HG03064 (cell line): ENCODE measurements around the gene CFAP92.
"Not testable (repeated sequence)": the region's sequence is repeated elsewhere in the genome, so short reads cannot be mapped to it uniquely, and the experiment has no call there.

ENCODE experiments used
- ATAC-seq: cut with Tn5 transposase; IDR thresholded peaks from one replicate; pipeline ENCODE4 v1.9.1; 2021; ENCODE audit warnings: low read depth; ENCODE audit not compliant: unreplicated experiment

Gene CFAP92

GRCh38 chr3:128945041-128945877 is 48.6 kb downstream of the CFAP92 start:
- ATAC-seq = no peak

DNA sequence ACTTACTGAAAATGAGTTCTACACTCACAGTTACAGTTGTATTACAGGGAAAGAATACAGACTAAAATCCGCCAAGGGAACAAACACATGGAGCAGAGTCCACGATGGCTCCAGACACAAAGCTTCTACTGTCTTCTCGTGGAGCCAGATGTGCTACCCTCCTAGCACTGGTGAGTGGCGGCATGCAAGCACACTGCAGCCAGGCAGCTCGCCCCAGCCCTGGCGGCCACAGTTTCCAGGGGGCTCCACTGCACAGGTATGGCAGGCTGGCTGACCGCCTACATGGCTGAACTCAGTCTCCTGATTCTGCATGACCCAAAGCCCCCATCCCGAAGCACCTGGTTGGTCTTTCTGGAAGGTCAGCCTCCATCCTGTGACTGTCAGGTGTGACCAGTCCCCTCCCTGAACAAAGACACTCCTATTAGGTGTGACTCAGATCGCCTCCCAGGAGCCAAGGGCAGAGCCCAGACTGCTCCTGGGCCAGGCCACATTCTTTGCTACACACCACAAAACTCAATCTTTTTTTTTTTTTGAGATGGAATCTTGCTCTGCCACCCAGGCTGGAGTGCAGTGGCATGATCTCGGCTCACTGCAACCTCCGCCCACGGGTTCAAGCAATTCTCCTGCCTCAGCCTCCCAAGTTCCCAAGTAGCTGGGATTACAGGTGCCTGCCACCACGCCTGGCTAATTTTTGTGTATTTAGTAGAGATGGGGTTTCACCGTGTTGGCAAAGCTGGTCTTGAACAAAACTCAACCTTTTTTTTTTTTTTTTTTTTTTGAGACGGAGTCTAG is 51.5 kb downstream of the CFAP92 start:
- ATAC-seq = no peak

DNA sequence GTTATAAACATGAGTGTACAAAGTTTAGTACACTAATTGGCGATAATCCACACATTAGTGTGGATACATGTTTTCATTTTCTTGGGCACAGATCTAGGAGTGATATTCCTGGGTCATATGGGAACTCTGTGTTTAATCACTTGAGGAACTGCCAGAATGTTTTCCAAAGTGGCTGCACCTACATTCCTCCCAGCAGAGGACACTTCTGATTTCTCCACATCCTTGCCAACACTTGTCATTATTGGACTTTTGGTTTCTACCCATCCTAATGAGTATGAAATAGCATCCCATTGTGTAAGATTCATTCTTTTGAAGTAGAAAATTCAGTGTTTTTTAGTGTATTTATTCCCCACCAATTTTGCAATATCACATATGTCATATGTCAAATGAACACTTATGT is 53.6 kb downstream of the CFAP92 start:
- no peak for ATAC-seq

DNA sequence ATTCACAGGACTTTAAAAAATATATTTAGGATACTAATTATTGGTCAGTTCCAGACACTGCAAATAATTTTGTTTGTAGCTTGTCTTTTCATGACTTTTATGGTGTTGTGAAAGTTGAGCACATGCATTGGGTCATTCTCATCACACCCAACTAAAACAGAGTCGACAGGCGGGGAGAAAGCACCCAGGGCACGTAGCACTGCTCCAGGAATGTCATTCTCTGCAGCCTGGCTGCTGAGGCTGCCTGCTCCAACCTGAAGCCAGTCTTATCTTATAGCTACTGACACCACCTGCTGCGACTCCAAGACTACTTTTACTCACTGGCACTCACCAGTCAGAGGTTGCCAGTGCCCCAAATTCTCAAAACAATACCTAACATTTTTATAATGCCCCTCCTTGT is 57.5 kb downstream of the CFAP92 start:
- no peak for ATAC-seq

DNA sequence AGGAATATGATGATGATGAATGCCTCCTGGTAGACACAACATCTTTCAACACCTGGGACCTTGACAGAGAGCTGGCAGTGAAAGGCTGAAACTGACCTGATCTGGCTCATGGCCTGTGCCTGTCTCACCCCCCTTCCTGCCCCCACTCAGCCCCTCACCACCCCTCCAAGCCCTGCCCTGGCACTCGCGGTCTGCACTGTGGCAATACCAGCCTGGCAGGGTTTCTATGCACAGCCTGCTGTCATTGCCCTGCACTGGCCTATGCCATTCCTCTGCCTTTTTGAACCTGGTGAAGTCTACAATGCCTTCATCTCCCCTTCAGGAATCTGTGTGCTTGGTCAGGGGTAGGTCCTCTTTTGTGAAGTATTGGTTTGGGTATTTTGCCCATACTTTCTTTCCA is 58.0 kb downstream of the CFAP92 start:
- ATAC-seq = no peak

DNA sequence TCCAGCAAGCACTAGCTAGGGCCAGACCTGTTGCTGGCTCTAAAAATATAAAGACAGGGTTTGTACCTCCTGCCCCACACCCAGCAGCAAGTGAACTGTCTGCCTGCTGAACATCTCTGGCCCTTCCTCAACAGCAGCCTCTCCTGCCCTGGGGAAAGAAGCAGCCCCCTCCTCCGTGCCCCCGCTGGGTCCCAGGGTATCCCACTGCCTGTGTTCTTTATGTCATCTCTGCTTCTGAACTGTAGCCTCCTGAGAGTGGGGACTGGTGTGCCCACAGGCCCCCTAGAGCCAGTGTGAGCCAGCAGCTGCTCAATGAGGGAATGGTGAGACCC is 60.0 kb downstream of the CFAP92 start:
- ATAC-seq = no peak

- no peak for ATAC-seq
These were observed 60.5 kb downstream of the CFAP92 start for GRCh38 chr3:128933213-128933921.

- ATAC-seq = no peak
These were observed 61.2 kb downstream of the CFAP92 start for GRCh38 chr3:128932516-128933212.

DNA sequence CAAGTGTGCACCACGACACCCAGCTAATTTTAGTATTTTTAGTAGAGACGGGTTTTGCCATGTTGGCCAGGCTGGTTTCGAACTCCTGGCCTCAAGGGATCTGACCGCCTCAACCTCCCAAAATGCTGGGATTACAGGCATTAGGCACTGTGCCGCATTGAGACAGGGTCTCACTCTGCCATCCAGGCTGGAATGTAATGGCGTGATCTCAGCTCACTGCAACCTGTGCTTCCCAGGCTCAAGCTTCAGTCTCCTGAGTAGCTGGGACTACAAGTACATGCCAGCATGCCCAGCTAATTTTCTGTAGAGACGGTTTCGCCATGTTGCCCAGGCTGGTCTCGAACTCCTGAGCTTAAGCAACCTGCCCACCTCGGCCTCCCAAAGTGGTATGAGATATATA is 62.8 kb downstream of the CFAP92 start:
- no peak for ATAC-seq

GRCh38 chr3:128929364-128929763 is 64.5 kb downstream of the CFAP92 start:
- no peak for ATAC-seq

GRCh38 chr3:128923986-128924385 is 69.9 kb downstream of the CFAP92 start:
- not testable (repeated sequence) for ATAC-seq

DNA sequence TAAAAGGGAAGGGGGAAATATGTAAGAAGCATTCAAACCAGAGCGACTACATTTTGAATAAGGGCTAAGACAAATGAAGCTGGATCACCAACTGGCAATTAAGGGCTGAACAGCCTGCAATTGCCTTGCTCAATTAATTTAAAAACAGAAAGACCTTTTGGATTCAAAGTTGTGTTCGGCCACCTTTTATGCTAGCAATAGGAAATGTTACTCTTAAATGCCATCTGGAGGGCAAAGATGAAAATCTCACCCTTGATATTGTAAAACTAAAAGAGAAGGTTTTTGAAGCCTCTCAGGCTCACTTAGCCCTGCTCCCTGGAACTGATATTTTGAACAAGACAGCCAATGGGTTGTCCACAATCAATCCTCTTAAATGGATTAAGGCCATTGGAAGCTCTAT is 70.3 kb downstream of the CFAP92 start:
- ATAC-seq = no peak

DNA sequence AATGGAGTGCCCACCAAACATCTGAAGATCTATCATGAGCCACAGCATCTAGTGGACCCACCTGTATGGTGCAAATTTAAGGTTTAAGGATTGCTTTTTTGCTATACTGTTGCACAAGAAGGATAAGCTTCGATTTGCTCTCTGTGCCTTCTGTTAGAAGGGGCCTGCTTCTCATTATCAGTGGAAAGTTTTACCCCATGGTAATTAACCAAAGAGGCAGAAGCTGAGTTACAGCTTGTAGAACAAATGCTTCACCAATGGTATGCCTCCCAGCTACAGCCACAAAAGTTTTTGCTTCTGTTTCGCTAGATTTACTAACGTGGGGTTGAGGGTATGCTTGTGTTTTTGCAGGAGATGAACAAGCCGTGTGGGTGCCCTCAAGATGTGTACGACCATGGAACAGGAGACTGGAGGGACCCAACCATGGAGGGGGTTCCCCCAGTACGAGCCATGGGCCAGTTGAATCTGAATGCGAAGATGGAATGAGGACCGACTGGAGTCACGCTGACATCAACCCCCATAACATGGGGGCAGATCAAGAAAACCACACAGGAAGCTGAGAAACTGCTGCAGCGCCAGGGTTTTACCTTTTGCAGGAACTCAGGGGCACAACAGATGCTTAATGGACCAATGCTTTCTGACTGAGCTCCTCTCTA is 70.9 kb downstream of the CFAP92 start:
- ATAC-seq = no peak

DNA sequence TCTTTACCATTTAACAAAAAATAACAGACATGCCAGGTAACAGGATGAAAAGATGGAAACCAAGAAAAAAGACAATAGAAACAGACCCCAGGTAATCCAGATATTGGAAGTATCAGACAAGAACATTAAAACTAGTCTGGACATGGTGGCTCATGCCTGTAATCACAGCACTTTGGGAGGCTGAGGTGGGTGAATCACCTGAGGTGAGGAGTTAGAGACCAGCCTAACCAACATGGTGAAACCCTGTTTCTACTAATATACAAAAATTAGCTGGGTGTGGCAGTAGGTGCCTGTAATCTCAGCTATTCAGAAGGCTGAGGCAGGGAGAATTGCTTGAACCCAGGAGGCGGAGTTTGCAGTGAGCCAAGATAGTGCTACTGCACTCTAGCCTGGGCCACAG is 73.9 kb downstream of the CFAP92 start:
- no peak for ATAC-seq

DNA sequence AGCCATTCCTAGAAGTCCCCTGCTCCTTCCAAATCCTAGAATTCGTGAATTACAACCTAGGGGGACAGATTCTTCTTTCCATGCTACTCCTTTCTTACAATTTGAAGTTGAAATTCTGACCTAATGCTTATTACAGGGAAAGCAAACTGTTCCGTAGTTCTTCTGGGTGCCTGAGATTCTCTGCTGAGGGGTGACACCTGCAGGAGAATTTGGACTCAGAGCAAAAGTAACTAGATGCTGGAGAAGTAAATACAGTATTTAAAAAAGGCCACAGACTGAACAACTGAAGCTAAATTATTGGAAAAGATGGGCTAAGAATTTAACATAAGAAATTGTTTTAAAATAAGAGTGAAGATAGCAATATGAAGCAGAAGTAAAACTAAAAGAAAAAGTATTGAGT is 76.6 kb downstream of the CFAP92 start:
- ATAC-seq = no peak

GRCh38 chr3:128914966-128915645 is 78.8 kb downstream of the CFAP92 start:
- ATAC-seq = no peak

- no peak for ATAC-seq
These were observed 82.0 kb downstream of the CFAP92 start for GRCh38 chr3:128911911-128912310.

DNA sequence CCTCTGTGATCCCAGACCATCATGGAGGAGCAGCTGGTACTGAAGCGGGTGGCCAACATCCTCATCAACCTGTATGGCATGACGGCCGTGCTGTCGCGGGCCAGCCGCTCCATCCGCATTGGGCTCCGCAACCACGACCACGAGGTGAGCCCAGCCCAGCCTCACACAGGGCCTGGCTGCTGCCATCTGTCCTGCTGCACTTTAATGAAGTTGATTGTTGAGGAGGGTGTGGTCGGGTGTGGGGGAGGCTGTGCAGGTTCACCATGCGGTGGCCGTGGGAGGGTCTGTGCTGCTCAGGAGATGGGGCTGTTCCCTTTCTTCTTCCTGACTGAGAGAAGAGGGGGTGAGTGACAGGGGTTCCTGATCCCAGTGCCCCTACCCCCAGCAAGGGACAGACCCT is 83.9 kb downstream of the CFAP92 start:
- ATAC-seq = no peak

DNA sequence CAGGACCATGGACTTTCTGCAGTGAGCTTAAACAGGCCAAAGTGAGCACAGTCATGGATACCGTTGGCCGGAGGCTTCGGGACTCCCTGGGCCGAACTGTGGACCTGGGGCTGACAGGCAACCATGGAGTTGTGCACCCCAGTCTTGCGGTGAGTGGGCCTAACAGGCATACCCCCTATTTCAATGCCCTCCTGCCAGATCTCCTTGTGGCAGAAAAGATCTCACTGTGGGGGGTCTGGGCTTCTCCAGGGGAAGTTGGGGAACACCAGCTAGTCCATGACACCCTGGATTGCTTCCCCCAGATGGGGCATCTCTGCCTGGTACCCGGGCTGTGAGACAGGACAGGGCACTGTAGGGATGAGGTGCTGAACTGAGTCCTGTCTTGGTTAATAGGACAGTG is 84.9 kb downstream of the CFAP92 start:
- no peak for ATAC-seq
